HFF-Myc (cell line): ENCODE measurements around the gene MARK4.

Experiments
- DNase-seq: peaks from one replicate; pipeline ENCODE4 v3.0.0-alpha.2; 2011; ENCODE audit warnings: low read depth; ENCODE audit errors: extremely low read depth
- H3K4me3 ChIP-seq: replicated peaks from 2 replicates; pipeline ENCODE4 v1.5.1; 2011; ENCODE audit warnings: low read depth, mild to moderate bottlenecking, control low read depth, low read length
- CTCF ChIP-seq: IDR thresholded peaks from 2 replicates; pipeline ENCODE4 v1.5.1; 2012; ENCODE audit warnings: mild to moderate bottlenecking, low read depth, low read length, control low read depth; ENCODE audit errors: missing control alignments

Gene MARK4

GRCh38 chr19:45345506-45345860 lies 94.4 kb downstream of the MARK4 start:
- TF ChIP-seq CTCF: no peak
- DNase-seq: no peak
- H3K4me3 ChIP-seq: no peak overlapping the region

- TF ChIP-seq CTCF: no peak
- DNase-seq: no peak
- H3K4me3 ChIP-seq: no peak overlapping the region
These were observed 95.4 kb downstream of the MARK4 start for GRCh38 chr19:45346449-45346848.

- TF ChIP-seq CTCF: no peak
- no peak overlapping the region for H3K4me3 ChIP-seq
- no peak for DNase-seq
These were observed 96.7 kb downstream of the MARK4 start for GRCh38 chr19:45347570-45348366.

- no peak for DNase-seq
- no peak for TF ChIP-seq CTCF
- H3K4me3 ChIP-seq: no peak overlapping the region
These were observed 97.5 kb downstream of the MARK4 start for GRCh38 chr19:45348367-45349125.

- DNase-seq: no peak
- TF ChIP-seq CTCF: no peak
These were observed 98.0 kb downstream of the MARK4 start for GRCh38 chr19:45349126-45349415.

GRCh38 chr19:45349430-45349941 lies 98.4 kb downstream of the MARK4 start:
- no peak for TF ChIP-seq CTCF
- no peak overlapping the region for H3K4me3 ChIP-seq
- no peak for DNase-seq

More at GRCh38 chr19:45349126-45349415, 98.0 kb downstream of the MARK4 start:
- no peak overlapping the region for H3K4me3 ChIP-seq
